Activated T-cell treated with anti-CD3 and anti-CD28 coated beads, Interleukin-2, amount 50 U/mL, for 1 hour (primary cell): ENCODE results near the gene SF3A2.
A peak's percentile ranks its signal among the peaks of the same experiment; 100 is the strongest.

Experiments used
- DNase-seq: peaks from one replicate; pipeline ENCODE4 v3.0.0-alpha.2; 2020

SF3A2 gene

DNA sequence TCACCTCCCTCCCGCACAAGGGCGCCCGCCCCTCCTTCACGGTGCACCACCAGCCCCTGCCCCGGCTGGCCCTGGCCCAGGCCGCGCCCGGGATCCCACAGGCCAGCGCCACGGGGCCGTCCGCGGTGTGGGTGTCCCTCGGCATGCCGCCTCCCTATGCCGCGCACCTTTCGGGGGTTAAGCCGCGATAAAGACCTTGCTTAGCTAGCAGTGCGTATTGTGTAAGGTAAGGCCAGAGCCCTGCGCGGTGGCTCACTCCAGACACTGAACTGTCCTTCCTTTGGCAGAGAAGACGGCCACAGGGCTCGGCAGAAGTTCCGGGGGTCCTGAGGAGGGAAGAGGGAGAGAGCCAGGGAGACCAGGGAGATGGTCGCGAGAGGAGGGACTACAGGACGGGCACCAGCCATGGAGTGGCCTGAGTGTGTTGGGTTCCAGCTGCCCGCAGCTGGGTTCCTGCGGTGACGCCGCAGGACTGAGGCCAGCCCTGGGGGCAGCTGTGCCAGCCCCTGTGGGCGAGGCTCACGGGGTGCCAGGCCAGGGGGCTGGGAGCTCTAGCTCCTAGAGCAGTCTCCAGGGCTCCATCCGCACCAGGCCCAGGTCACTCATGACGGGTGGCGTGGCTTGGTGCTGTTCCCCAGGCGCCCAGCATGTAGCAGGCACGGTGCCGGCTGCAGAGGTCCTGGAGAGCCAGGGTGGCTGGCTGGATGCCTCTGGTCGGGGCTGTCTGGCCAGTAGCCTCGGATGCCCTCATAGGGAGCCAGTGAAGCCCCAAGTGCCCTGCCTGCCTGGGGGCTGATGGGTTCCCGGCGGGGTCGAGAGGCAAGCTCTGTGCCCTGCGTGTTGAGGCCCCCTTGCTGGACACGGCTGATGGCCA is 8.2 kb upstream of the SF3A2 start:
- DNase-seq = no peak

DNA sequence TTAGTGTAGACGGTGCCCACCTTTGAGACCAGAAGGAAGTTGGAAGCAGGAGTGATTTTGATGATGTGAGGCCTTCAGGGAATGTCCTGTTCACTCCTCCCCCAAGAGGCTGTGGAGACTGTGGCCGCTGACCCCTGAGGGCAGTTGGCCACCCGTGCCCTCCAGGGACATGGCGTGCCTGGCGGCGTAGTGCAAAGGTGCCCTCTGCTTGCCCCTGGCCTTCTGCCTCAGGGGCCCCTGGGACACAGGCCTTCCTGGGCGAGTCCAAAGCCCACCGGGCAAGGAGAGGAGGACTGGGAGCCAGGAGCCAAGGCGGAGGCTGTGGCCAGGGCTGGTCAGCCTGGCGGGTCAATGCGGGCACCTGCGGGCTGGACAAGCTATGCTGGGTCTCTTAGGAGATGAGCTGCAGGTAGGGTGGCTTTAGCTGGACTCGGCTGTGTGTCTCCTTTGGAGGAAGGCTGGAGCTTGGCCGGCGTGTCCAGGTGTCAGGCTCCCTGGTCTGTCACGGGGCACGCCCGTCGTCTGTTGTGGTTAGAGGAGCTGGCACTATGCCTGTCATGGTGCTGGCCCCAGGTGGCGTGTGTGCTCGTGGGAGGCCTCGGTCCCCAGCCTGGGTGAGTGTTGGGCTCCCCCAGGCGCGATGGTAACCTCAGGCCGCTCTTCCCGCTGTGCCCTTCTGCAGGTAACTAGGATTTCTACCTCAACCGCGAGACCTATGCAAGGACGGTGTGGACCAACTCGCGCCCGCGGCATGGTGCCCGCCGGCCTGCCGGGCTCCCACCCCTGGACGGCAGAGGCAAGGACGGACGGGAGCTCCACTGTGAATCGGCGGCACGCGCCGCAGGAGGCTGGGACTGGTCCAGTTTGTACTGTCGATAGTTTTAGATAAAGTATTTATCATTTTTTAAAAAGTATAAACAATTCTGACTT is 7.3 kb upstream of the SF3A2 start:
- DNase-seq = no peak

DNA sequence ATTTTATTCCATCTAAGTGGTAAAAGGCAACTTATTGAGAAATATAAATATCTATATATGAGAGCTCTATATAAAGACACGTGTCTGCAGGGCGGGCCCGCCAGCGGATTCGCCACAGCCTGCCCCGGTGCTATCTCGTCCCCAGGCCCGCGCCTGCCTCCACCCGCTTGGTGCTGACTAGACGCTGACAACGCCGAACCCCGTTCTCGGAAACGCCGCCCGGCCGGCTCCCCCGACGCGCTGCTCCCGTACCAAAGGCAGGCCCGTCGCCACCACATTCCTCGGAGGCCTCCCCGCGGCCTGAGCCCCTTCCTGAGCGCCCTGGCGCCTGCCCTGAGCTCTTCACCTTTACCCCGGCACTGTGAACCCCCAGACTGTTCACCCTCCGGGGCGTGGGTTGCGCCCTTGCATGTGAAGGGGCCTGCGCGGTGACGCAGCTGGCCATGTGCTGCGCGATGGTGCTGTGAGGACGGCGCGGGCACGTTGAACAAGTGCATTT is 6.5 kb upstream of the SF3A2 start:
- no peak for DNase-seq

DNA sequence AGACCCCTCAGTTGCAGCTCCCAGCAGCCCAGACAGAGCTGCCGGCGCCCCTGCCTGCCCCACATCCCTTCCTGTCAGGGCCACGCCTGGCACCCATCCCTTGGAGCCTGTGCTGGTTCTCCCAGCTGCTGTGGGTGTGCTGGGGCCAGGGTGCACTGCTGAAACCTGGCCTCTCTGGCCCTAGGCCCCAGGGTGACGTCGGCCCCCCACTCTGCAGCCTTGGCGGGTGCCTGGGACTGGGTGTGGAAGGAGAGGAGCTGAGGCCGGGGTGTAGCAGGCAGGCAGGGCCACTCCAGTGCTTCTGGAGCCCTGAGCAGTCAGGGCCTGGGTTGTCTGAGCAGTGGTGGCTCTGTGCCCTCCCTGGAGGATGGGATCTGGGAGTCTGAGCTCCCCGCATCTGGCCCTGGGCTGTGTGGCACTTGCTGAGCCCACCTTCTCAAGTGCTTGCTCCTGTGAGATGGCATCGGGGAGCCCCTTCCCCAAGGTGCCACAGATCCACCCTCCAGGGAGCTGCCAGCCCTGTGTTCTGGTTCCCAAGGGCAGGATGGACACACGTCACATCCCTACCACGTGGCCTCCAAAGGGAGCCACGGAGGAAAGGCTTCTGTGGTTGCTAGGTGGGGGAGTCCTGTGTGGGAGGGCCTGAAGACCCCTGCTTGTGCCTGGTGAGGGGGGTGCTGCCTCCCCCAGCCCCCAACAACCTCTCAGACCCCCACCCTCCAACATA is 5.7 kb upstream of the SF3A2 start:
- no peak for DNase-seq

DNA sequence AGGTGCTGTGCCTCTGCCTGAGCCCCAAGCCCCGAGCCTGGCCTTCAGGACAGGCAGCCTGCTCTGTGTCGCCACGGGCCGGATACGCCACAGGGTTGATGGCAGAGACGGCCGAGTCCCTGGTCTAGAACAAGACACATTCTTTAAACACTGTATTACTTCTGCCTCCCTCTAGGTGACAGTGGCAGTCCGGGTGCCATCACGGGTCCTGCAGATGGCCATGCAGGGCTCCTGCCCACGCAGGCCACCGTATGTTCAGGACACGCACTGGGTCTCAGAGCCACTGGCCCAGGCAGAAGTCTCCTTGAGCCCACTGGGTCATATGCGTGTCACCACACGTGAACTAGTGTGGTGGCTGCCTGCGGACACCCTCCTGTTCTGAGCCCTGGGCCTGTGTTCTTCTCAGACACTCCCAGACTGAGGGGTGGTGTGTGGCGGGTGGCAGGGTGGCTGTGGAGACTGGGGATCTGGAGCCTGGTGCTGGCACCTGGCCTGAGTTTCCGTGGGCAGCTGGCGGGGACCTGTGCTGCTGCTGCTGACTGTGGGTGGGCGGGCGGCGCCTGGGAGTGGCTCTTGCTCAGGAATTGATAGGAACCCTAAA is 4.9 kb upstream of the SF3A2 start:
- no peak for DNase-seq

DNA sequence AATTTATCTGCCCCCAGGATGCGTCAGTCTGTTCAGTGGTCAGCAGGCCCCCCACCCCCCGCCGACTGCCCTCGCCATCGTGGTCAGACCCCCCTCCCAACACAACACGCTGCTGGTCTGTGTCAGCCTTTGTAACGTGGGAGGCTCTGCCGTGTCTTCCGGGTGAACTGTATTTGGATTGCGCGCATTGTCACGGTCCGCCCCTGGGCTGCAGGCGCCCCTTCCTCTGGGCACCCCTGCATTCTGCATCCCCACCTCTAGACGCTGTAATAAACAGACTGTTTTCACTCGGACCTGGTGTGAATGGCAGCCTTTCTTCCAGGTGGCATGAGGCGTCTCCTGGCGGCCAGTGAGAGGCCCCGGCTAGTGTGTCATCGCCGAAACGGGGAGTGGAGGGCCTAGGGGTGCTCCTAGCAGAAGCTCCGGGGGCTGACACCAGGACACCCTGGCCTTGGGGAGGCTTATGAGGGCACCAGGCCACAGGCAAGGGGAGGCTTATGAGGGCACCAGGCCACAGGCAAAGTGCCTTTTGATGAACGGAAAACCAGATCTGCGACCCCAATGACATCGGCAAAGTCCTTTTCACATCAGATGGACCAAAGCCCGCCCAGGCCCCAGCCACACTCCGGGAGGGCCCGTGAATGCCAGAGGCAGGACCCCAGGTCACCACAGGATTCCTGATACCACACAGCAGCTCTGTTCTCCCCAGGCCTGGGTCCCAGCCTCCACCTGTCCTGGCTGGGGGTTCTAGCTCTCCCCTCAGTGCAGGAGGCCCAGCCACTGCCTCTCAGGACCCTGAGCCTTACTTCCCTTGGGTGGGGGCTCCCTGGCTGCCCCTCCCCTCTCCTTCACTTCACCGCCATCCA is 4.1 kb upstream of the SF3A2 start:
- no peak for DNase-seq

DNA sequence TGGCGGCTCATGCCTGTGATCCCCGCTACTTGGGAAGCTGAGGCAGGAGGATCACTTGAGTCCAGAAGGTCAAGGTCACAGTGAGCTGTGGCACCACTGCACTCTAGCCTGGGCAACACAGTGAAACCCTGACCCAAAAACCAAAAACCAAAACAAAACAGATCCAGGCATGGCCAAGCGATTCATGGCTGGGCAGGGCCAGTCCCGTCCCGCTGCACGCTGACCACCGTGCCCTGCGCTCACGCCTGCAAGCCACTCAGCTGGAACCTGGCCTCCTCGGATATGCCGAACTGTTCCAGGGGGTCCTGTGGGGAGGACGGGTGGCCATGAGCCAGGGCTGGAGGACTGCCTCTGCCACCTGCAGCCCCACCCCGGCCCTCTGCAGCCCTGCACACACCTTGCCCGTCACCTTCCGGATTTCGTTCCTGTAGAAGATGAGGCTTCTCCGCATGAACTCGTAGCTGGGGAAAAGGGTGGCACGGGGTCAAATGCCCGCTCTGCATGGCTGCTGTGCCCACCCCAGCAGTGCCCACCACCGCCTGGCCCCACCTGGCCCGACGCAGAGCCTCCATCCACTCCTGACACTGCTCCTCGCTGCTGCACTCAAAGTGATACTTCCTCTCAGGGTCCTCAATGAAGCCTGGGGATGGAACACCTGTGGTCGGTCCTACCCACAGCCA is 2.9 kb upstream of the SF3A2 start:
- no peak for DNase-seq

DNA sequence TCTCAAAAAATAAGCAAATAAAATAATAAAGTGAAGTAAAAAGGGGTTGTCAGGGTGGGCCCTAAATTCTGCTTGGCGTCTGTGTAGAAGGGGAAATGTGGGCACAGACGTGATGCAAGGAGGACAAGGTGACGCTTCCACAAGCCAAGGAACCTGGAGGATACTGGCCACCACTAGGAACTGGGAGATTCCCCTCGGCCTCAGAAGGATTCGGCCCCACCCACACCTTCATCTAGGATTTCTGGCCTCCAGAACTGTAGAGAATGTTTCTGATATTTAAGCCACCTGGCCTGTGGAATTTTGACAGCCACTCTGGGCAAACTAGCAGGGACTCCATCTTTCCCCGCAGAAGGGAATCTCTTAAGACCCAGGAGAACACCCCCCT is 1.6 kb upstream of the SF3A2 start:
- no peak for DNase-seq

DNA sequence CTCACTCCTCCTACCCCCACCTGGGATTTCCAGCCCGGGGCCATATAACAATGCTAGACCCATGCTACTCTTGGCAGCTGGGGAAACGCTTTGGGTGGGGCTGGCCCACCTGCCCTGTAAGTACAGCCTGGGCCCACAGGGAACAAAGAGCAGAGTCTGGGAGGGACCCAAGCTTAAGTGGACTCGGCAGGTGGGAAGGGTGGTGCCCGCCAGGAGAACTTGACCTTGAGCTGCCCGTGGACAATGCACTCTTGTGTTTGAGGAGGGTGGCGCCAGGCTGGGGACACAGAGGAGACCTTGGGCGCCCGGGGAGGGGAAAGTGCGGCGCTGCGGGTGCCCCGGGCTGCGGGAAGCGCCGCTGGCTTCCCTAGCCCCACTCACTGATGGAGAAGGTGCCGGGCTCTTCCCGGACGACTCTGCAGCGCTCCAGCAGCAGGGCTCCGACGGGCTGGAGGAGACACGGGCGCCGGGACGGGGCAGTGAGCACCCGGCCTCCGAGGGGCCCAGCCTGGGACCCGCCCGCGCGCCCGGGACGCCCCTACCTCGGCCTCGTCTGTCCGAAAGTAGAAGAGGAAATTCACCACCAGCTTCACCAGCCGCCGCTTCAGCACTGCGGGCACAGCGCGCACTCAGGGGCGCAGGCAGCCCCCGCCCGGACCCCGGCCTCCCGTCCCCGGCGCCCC is 1.1 kb upstream of the SF3A2 start:
- DNase-seq = no peak

DNA sequence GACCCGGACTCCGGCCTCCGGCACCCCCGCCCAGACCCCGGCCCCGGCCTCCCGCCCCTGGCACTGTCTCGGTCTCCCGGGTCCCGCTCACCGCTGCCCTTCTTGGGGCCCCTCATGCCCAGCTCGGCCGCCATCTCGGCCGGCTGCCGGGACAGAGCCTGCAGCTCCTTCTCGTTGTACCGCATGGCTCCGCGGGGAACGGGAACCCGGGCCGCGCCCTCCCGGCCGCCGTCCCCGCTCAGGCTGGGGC is 635 bp upstream of the SF3A2 start:
- DNase-seq = no peak

DNA sequence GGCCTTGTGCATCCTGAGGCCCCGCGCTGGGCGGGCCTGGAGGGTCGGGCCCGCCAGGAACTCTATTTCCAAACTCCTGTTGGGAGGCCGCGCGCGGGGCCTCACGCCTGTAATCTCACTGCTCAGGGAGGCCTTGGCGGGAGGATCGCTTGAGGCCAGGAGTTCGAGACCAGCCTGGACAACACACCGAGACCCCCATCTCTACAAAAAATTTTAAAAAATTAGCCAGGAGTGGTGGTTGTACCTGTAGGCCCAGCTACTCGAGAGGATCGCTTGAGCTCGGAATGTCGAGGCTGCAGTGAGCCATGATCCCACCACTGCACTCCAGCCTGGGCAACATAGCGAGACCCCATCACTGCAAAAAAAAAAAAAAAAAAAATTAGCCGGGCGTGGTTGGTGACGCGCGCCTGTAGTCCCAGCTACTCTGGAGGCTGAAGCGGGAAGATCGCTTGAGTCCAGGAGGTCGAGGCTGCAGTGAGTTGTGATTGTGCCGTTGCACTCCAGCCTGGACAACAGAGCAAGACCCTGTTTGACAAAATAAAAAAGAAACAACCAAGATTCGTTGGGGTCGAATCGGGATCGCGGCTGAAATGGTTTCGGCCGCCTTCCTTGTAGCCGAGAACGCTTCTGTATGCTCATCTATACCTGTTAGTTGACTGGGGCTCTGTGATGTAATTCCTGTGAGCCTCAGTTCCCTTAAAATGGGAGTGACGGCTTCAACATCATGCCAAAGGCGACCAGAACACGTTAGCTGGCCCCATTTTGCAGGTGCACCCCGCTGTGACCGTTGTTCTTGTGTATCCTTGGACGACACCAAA is 636 bp downstream of the SF3A2 start:
- no peak for DNase-seq

DNA sequence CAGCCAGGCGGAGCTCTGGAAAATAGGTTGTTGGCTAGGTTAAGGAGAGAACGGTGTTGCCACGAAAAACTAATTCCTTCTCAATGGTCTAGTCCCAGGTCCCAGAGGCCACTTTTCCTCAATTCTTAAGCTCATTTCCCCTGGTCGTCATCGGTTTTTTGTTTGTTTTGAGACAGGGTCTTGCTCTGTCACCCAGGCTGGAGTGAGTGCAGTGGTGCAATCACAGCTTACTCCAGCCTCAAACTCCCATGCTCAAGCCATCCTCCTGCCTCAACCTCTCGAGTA is 1.2 kb downstream of the SF3A2 start:
- DNase-seq = no peak

DNA sequence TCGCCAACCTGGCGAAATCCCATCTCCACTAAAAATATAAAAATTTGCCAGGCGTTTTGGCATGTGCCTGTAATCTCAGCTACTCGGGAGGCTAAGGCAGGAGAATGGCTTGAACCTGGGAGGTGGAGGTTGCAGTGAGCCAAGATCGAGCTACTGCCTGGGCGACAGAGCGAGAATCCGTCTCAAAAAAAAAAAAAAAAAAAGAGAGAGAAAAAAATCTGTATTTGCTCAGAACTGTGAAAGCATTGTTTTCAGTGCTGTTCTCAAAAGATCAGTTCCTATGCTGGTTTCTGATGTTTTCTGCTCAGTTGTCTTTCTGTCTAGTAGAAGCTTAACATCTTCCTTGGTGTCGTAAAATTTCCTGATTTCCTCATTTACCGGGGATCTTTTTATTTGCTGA is 2.5 kb downstream of the SF3A2 start:
- no peak for DNase-seq

DNA sequence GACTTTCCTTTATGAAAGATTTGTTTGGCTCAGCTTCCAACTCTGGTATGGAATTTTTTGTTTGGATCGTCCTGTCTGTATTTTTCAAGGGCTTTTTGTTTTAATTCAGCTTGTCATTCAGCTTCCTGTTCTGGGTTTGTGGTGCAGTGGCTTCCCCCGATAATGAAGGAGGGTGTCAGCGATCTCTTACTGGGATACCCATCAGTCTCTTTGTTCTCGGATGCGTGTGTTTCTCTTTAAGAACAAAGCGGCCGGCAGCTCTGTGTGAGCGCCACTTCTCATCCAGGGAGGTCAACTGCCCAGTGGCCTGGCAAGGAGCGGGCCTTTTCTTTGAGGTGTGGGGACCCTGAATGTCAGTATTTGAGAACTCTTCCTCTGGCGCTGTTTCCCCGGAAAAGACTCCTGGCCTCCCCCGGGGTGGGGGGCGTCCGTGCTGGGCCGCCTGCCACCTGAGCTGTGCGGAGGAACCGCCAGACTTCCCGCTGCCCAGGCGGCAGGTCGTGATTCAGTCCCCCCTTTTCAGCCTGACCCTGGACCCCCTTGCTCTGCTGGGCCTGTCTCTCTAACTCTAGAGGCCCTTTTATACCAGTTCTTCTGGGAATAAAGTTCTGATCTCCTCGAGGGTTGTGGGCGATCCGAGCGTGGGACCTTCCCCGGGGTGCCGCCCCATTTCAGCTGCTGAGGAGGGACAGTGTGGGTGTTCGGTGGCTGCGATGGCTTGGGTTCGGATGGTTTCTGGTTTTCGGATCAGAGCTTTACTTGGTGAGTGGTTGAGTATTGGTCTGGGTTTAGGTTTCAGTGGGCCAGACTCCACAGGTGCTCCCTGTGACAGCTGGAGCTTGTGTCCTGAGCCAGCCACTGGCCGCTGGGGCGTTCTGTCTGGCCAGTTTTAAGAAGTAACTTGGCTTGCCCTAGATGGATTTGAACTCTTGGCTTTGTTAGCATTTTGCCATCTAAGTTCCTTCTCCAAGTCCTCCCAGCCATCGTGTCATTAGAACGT is 3.4 kb downstream of the SF3A2 start:
- peak; percentile 43 for DNase-seq

DNA sequence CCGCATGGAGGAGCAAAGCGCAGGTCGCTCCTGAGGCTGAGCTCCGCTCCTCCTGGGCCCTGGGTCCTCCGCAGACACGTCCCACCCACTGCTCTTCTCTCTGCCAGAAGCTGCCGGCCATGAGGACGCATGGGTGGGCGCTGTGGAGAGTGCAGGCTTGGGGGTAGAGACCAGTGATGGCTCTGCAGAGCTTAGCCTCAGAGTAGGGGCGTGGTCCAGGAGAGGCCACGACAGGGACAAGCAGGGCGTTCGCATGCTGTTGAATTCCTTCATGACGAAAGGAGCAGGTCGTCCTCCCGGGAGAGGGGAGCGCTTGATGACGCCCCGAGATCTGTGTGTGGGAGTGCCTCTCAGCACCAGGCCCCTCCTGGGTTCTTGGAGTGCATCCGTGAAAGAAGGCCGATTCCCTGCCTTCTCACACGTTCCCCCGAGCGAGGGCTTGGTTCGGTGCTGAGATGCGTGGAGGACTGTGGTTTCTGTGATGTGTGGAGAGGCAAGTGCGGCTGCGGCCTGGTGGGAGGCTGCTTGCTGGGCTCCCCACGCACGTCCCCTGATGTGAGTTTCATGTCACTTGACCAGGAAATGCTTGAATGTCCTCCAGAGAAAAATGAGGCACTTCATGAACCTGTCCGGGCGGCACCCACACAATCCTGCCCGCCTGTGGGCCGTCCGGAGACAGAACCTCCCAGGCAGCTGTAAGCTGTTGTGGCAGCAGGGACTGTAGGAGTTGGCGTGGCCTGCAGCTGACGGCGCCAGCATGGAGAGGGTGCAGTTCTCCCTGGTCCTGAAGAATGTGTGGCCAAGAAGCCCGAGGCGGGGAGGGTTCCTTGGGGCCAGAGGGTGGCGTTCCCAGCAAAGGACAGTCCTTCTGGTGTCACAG is 4.5 kb downstream of the SF3A2 start:
- DNase-seq = no peak

DNA sequence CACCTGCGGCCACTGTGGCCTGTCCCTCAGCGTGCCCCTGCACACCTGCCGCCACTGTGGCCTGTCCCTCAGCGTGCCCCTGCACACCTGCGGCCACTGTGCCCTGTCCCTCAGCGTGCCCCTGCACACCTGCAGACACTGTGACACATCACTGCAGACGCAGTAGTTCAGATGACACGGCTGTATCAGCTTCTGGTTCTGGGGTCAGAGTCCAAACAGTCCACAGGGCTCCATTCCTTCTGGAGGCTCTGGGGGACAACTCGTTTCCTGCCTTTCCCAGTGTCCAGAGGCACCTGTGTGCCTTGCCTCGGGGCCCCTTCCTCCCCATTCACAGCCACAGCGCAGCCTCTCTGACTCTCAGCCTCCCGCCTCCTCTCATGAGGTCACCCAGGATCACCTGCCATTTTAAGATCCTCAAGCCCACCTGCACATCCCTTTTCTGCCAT is 5.5 kb downstream of the SF3A2 start:
- DNase-seq = no peak

DNA sequence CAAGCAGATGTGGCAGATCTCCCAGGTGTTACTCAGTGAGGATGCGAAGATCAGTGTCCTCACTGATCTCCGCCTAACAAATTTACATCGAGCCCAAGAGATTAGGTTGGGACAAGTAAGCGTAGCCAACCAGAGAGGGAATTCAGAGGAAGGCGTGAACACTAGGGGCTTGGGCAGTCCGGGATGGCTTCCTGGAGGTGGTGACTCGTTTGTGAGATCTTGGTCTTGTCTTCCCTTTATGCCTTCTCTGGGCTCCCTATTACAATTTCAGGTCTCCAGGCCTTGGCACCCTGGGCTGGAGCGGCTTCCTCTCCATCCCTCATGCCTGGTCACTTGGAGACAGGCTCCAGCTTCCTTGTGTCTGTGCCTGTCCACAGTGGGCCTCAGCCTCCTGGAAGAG is 6.2 kb downstream of the SF3A2 start:
- no peak for DNase-seq
